Calu3 (cell line): ENCODE results near the gene KAZN. TPM values are rescaled to one million over a fixed set of nuclear protein-coding genes. Genes with fewer than 3 reads are reported as not detected.

ENCODE experiments used
- BruUV-seq: library from RNA; stranded (reverse); fragments of 400-500 nt; replicated peaks from 2 replicates; lab custom pipeline; 2021; lab: Mats Ljungman, UMichigan
- CTCF ChIA-PET: fragments of 300-600 bp; sonication (Branson Sonifier 250); formaldehyde crosslinking; loops from one replicate; lab custom pipeline; 2022; ENCODE audit warnings: antibody characterized with exemption; lab: Charles Lee
- DNase-seq: peaks from one replicate; pipeline ENCODE4 v3.0.0; 2022
- H3K27ac Mint-ChIP-seq: one replicate; pipeline ENCODE4 v1.8.0; 2022; ENCODE audit warnings: mixed read lengths; ENCODE audit not compliant: unreplicated experiment
- H3K27me3 Mint-ChIP-seq: one replicate; pipeline ENCODE4 v1.8.0; 2022; ENCODE audit warnings: mixed read lengths; ENCODE audit not compliant: unreplicated experiment
- H3K36me3 Mint-ChIP-seq: one replicate; pipeline ENCODE4 v1.8.0; 2022; ENCODE audit warnings: mild to moderate bottlenecking, moderate library complexity, mixed read lengths; ENCODE audit not compliant: insufficient read depth, unreplicated experiment
- H3K4me1 Mint-ChIP-seq: one replicate; pipeline ENCODE4 v1.8.0; 2022; ENCODE audit warnings: mild to moderate bottlenecking, low read depth, mixed read lengths; ENCODE audit not compliant: unreplicated experiment
- H3K4me3 Mint-ChIP-seq: one replicate; pipeline ENCODE4 v1.8.0; 2022; ENCODE audit warnings: mild to moderate bottlenecking, low read depth, moderate library complexity, mixed read lengths; ENCODE audit not compliant: unreplicated experiment
- H3K9me3 Mint-ChIP-seq: one replicate; pipeline ENCODE4 v1.8.0; 2022; ENCODE audit warnings: low read depth, mixed read lengths; ENCODE audit not compliant: unreplicated experiment
- CTCF ChIP-seq: fragments of 200-600 bp; IDR thresholded peaks from one replicate; pipeline ENCODE4 v1.8.0; 2022; ENCODE audit warnings: antibody characterized with exemption; ENCODE audit not compliant: unreplicated experiment
- intact Hi-C: fragments of 100-400 bp; cut with micrococcal nuclease; formaldehyde crosslinking; loops from one replicate; pipeline ENCODE4 v1.10.0; 2022; ENCODE audit not compliant: unreplicated experiment
- total RNA-seq: library from RNA; stranded (reverse); gene quantifications from 2 replicates; pipeline ENCODE4 v1.2.3, GENCODE V29; 2022

KAZN gene
- total RNA-seq, 1 experiment from 2014 or later = 3.6 TPM

GRCh38 chr1:15102646-15103045, 504.2 kb downstream of the KAZN start:
- CTCF ChIA-PET = no interaction called here
- Mint-ChIP-seq H3K4me3 (no peak overlapping the region), H3K36me3 (no peaks in the 10 kb centered on the region), H3K27ac (no peak overlapping the region), H3K9me3 (peaks cover 3% of the 10 kb centered on the region), H3K4me1 (peaks cover 28% of the 10 kb centered on the region), H3K27me3 (peaks cover 40% of the 10 kb centered on the region)
- intact Hi-C loops = no loop called here
- DNase-seq = no peak
- no TSS peak for BruUV-seq
- no peak for TF ChIP-seq CTCF

- Mint-ChIP-seq H3K27ac (no peak overlapping the region), H3K36me3 (no peaks in the 10 kb centered on the region), H3K4me3 (no peak overlapping the region), H3K27me3 (peaks cover 40% of the 10 kb centered on the region), H3K4me1 (peaks cover 28% of the 10 kb centered on the region), H3K9me3 (peaks cover 3% of the 10 kb centered on the region)
- CTCF ChIA-PET = no interaction called here
- intact Hi-C loops = no loop called here
- TF ChIP-seq CTCF = no peak
- DNase-seq = no peak
- no TSS peak for BruUV-seq
Observed at GRCh38 chr1:15103211-15103610, 504.7 kb downstream of the KAZN start.

- no peak for TF ChIP-seq CTCF
- Mint-ChIP-seq H3K4me3 (no peak overlapping the region), H3K4me1 (peaks cover 27% of the 10 kb centered on the region), H3K36me3 (no peaks in the 10 kb centered on the region), H3K27ac (no peak overlapping the region), H3K9me3 (peaks cover 3% of the 10 kb centered on the region), H3K27me3 (peaks cover 35% of the 10 kb centered on the region)
- CTCF ChIA-PET = no interaction called here
- BruUV-seq = no TSS peak
- intact Hi-C loops = no loop called here
- no peak for DNase-seq
Observed at GRCh38 chr1:15103906-15104305, 505.4 kb downstream of the KAZN start.

GRCh38 chr1:15104768-15105167, 506.3 kb downstream of the KAZN start:
- CTCF ChIA-PET = no interaction called here
- Mint-ChIP-seq H3K36me3 (no peaks in the 10 kb centered on the region), H3K9me3 (peaks cover 3% of the 10 kb centered on the region), H3K27me3 (peaks cover 26% of the 10 kb centered on the region), H3K4me1 (peaks cover 18% of the 10 kb centered on the region), H3K4me3 (no peak overlapping the region), H3K27ac (no peak overlapping the region)
- TF ChIP-seq CTCF = no peak
- intact Hi-C loops = no loop called here
- DNase-seq = no peak
- no TSS peak for BruUV-seq
